Kidney (tissue), 14 donors: ENCODE results near the gene TUBB2B. TPM values are rescaled to one million over a fixed set of nuclear protein-coding genes. Genes with fewer than 3 reads are reported as not detected.

Experiments used
- DNase-seq, 5 donors: peaks; one replicate each; pipeline ENCODE4 v3.0.0-alpha.2; 2013 to 2020
- FAIRE-seq: peaks from 2 replicates; lab custom pipeline; 2012; peaks lifted over from hg19 to GRCh38; lab: Jason Lieb, UNC
- H3K27ac ChIP-seq, 2 donors: one replicate each; pipeline ENCODE4 v1.7.0; 2013; ENCODE audit warnings: low read depth in 2 of 2, low read length in 2 of 2, inconsistent platforms in 1 of 2
- H3K27me3 ChIP-seq: one replicate; pipeline ENCODE4 v1.7.1; 2013; ENCODE audit warnings: low read length, inconsistent platforms; ENCODE audit not compliant: control insufficient read depth, insufficient read depth
- H3K36me3 ChIP-seq, 3 donors: one replicate each; pipeline versions ENCODE4 v1.7.0 to v1.7.1; 2013; ENCODE audit warnings: low read length in 3 of 3, control low read depth in 1 of 3, inconsistent platforms in 1 of 3; ENCODE audit not compliant: insufficient read depth in 3 of 3, control insufficient read depth in 2 of 3
- H3K4me1 ChIP-seq, 3 donors: one replicate each; pipeline versions ENCODE4 v1.7.0 to v1.7.1; 2013; ENCODE audit warnings: low read length in 3 of 3, inconsistent platforms in 1 of 3, low read depth in 1 of 3; ENCODE audit not compliant: control insufficient read depth in 2 of 3, insufficient read depth in 2 of 3
- H3K4me3 ChIP-seq, 3 donors: one replicate each; pipeline versions ENCODE4 v1.7.0 to v1.8.1; 2013; ENCODE audit warnings: low read length in 3 of 3, control low read depth in 1 of 3, inconsistent platforms in 1 of 3
- H3K9ac ChIP-seq, 3 donors: one replicate each; pipeline versions ENCODE4 v1.7.0 to v1.7.1; 2013; ENCODE audit warnings: low read length in 3 of 3, control low read depth in 1 of 3, inconsistent platforms in 1 of 3
- H3K9me3 ChIP-seq, 3 donors: one replicate each; pipeline versions ENCODE4 v1.7.0 to v1.7.1; 2013; ENCODE audit warnings: low read length in 3 of 3, control low read depth in 1 of 3, inconsistent platforms in 1 of 3; ENCODE audit not compliant: control insufficient read depth in 2 of 3, insufficient read depth in 1 of 3
- intact Hi-C: fragments of 100-400 bp; cut with DNase I; formaldehyde crosslinking; loops from one replicate; pipeline ENCODE4 v1.11.1; 2022
- polyA plus RNA-seq: library from polyadenylated mRNA; stranded (reverse); fragments of 350-450 nt; fragmentation: Illumina TruSeq; extraction: RNeasy Lipid Tissue Mini Kit (QIAGEN cat#74804); gene quantifications from one replicate; pipeline ENCODE4 v1.2.3, GENCODE V29; 2014; ENCODE audit warnings: low read depth, low replicate concordance; ENCODE audit not compliant: insufficient read depth
- total RNA-seq: library from RNA; stranded (reverse); fragmentation: NEBNext Ultra II Directional; extraction: Animal tissue kit (Norgen Biotek cat#: 25700); gene quantifications from one replicate; pipeline ENCODE4 v1.2.1, GENCODE V29; 2021
- TF ChIP-seq, protein P1 (sequence below): IDR thresholded peaks from 3 replicates; pipeline ENCODE4 v1.5.1; 2012; ENCODE audit warnings: mild to moderate bottlenecking, moderate library complexity, borderline replicate concordance; ENCODE audit not compliant: insufficient read depth; ENCODE audit errors: extremely low read depth
- donor health status: control.
- donor health status: control.
- donor health status: control.
- donor health status: control.
- donor health status: control.
- donor health status: DM: yes; HTN: yes; CAD: no.
- donor health status: Normal renal cell carcinoma (clear cell type).

TUBB2B gene
- total and polyA plus RNA-seq, 2 donors from 2014 or later: 34.2 to 46.1 TPM

DNA sequence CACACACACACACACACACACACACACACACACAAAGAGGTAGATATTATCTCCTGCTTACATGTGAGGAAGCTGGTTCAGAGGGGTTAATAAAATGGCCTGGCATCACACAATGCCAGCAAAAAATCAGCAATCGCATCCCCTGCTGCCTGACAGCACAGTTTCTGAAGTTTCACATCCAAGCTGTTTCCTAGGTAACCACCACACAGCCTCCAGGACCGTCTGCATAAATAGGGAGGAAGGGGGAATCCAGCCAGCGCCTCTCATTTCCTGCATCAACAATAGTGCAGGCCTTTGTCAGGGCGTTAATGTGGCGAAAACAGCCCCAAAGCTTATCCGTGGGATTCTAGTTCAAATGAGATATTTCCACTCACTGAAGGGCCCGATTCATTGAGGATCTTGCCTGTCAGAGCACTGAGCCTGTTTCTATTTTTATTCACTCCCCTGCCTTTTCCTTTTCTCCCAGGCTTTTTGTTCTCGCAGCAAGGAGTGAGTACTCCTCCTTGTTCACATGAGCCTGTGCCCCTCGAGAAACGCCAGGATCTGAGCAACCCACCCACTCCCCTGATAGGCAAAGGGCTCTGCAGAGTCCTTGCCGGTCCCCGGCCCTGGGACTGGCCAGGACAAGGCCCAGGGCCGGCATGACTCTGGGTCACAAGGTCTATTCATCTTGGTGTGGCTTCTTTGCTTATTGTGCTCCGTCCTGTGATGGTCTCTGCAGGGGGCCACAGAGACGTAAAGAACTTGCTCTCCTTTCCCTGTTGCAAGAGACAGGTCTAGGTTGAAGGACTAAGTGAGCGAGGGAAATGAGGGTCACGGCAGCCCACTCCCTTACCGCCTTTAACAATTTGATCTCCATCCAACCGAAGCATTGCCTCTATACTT lies 32.7 kb downstream of the TUBB2B start:
- Histone ChIP-seq H3K4me3 (no peak overlapping the region), H3K4me1 (no peaks in the 10 kb centered on the region), H3K27ac (no peak overlapping the region), H3K27me3 (no peaks in the 10 kb centered on the region), H3K9me3 (no peaks in the 10 kb centered on the region), H3K9ac (no peak overlapping the region), H3K36me3 (no peaks in the 10 kb centered on the region)
- DNase-seq (peak in 4 of 5 donors; percentile 56 to 76 (median 63)), FAIRE-seq (no peak)
- intact Hi-C loops: no loop called here
- TF ChIP-seq, protein P1, sequence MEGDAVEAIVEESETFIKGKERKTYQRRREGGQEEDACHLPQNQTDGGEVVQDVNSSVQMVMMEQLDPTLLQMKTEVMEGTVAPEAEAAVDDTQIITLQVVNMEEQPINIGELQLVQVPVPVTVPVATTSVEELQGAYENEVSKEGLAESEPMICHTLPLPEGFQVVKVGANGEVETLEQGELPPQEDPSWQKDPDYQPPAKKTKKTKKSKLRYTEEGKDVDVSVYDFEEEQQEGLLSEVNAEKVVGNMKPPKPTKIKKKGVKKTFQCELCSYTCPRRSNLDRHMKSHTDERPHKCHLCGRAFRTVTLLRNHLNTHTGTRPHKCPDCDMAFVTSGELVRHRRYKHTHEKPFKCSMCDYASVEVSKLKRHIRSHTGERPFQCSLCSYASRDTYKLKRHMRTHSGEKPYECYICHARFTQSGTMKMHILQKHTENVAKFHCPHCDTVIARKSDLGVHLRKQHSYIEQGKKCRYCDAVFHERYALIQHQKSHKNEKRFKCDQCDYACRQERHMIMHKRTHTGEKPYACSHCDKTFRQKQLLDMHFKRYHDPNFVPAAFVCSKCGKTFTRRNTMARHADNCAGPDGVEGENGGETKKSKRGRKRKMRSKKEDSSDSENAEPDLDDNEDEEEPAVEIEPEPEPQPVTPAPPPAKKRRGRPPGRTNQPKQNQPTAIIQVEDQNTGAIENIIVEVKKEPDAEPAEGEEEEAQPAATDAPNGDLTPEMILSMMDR: no peak

DNA sequence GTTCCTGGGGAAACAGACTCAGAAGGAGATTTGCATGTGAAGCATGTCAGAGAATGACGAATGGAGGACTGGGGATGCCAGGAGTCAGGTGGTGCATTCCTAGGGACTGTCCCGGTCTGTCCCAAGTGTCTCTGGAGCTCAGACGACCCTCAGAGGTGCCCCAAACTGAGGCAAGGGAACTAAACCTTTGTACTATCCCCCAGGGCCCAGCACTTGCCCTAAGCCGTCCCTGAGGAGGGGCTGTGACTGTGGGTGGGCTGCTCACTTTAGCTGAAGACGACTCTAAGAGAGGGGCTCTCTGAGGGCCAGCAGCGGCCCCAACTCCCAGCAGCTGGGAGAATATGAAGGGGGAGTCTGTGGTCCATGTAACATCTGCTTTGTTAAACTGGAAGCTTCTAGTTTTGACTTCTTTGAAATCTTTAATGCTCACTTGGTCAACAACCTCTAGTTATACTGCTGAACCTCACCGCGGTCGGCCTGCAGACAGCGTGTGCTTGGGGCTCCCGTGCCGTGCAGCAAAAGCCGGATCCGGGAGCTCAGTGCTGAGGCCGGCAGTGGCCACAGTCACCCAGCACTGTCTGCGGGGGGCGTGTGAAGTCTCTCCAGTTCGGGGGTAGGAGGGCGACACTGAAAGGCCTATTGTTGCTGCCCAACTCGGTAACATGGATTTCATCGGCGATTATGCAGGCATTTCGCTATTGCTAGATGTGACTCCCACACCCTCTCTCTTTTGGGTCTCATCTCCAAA lies 34.2 kb downstream of the TUBB2B start:
- no peak for DNase-seq
- Histone ChIP-seq H3K4me3 (no peak overlapping the region), H3K27ac (no peak overlapping the region), H3K9ac (no peak overlapping the region), H3K27me3 (no peaks in the 10 kb centered on the region), H3K36me3 (no peaks in the 10 kb centered on the region), H3K9me3 (no peaks in the 10 kb centered on the region), H3K4me1 (no peaks in the 10 kb centered on the region)
- TF ChIP-seq, protein P1: no peak
- FAIRE-seq: no peak
- intact Hi-C loops: no loop called here

DNA sequence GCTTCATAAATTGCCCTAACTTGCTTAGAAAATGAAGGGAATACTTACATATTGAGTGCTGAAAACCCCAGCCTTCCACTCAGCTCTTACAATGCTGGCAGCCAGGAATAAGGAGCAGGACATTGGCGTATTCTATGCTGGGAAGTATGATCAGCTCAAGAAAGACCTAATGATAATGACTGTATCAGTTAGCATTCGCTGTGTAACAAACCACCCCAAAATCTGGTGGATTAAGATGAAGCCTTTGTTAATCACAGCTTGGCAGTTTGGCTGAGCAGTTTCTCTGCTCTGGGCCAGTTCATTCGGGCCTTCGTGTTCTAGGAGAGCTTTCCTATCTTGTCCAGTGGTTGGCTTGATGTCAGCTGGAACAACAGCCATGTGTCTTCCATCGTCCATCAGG lies 36.7 kb downstream of the TUBB2B start:
- H3K4me1 ChIP-seq: no peaks in the 10 kb centered on the region
- no peak for DNase-seq
- H3K27ac ChIP-seq: no peak overlapping the region
- FAIRE-seq: no peak
- no peak overlapping the region for H3K9ac ChIP-seq
- H3K36me3 ChIP-seq: no peaks in the 10 kb centered on the region
- H3K9me3 ChIP-seq: no peaks in the 10 kb centered on the region
- H3K27me3 ChIP-seq: no peaks in the 10 kb centered on the region
- H3K4me3 ChIP-seq: no peak overlapping the region
- TF ChIP-seq, protein P1: no peak
- intact Hi-C loops: no loop called here
